Fibroblast of mammary gland (primary cell): Measurements from ENCODE around the gene LARGE1.
"Not testable (repeated sequence)": the region's sequence is repeated elsewhere in the genome, so short reads cannot be mapped to it uniquely, and the experiment has no call there.

Source experiments
- DNase-seq: peaks from one replicate; pipeline ENCODE4 v3.0.0-alpha.2; 2010; ENCODE audit warnings: low read depth
- H3K4me3 ChIP-seq: 2 replicates; pipeline ENCODE4 v1.5.1; 2011; ENCODE audit warnings: low read depth, mild to moderate bottlenecking, low read length, moderate library complexity; ENCODE audit not compliant: control insufficient read depth
- TF ChIP-seq, protein P1 (sequence below): conservative IDR thresholded peaks from 2 replicates; pipeline ENCODE4 v1.5.1; 2011; ENCODE audit warnings: low read depth, low read length, inconsistent platforms; ENCODE audit not compliant: control insufficient read depth, insufficient read depth

LARGE1 gene

DNA sequence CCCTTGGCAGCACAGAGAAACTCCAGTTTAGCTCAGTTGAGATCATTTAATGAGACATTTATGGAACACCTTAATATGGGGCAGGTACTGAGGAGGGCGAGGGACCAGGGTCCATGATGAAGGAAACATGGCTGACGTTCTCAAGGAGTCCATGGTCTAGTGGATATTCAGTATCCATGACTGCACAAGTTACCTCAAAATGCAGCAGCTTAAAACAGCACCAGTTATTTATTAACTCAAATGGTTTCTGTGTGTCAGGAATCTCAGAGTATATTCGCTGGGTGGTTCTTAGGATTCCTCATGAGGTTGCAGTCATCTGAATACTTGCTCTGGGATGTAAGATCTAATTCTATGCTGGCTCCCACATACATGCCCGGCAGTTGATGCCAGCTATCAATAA lies 346.8 kb downstream of the LARGE1 start:
- TF ChIP-seq, protein P1, sequence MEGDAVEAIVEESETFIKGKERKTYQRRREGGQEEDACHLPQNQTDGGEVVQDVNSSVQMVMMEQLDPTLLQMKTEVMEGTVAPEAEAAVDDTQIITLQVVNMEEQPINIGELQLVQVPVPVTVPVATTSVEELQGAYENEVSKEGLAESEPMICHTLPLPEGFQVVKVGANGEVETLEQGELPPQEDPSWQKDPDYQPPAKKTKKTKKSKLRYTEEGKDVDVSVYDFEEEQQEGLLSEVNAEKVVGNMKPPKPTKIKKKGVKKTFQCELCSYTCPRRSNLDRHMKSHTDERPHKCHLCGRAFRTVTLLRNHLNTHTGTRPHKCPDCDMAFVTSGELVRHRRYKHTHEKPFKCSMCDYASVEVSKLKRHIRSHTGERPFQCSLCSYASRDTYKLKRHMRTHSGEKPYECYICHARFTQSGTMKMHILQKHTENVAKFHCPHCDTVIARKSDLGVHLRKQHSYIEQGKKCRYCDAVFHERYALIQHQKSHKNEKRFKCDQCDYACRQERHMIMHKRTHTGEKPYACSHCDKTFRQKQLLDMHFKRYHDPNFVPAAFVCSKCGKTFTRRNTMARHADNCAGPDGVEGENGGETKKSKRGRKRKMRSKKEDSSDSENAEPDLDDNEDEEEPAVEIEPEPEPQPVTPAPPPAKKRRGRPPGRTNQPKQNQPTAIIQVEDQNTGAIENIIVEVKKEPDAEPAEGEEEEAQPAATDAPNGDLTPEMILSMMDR: no peak
- no peak for DNase-seq
- H3K4me3 ChIP-seq: no peak overlapping the region

DNA sequence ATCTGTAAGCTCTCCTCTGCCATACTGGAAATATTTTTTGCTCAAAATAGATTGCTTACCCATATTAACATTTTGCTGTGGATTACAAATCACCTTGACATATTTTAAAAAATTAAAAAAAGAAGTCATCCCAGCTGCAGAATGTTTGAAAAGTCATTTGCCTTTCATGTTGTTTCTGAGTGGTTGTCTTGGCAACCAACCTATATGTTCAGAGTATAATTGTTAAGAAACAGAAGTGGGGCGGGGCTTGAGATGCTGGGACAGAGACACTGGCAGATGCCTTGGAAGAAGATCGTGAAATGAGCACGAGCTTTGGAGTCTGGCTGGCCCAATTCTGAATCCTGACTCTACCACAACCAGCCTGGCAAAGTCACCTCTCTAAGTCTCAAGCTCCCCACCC lies 348.2 kb downstream of the LARGE1 start:
- TF ChIP-seq, protein P1: no peak
- DNase-seq: no peak
- H3K4me3 ChIP-seq: no peak overlapping the region

DNA sequence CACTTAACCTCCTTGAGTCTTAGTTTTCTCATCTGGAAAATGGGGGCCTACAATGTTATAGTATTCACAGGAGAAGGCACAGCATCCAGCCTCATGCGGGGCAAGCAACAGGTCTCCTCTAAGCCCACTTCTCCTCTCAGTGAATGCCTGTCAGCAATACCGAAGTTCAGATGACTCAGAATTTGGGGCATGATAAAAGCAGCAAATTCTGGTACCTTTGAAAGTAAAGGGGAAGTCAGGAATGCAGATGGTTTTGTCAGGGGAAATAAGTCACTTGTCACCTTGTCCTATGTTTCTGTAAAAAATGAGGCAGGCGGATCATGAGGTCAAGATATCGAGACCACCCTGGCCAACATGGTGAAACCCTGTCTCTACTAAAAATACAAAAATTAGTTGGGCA lies 350.2 kb downstream of the LARGE1 start:
- no peak for DNase-seq
- TF ChIP-seq, protein P1: no peak
- H3K4me3 ChIP-seq: no peak overlapping the region

DNA sequence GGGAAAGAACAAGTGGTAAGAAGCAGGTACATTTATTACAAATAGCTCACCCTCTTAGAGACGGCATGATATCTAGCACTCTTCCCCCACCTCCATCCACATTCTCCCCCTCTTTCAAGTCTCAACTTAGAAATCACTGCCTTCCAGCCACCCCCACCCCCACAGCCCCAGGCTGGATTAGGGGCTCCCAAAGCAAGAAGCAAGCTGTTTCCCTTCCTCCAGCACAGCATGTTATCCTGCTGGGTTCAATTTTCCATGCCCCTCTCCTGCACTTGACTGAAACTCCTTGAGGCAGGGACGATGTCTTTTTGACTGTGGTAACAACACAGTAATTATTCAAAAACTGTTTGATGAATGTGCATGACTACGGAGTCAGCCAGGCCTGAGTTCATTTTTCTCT lies 350.7 kb downstream of the LARGE1 start:
- DNase-seq: no peak
- TF ChIP-seq, protein P1: no peak
- H3K4me3 ChIP-seq: no peak overlapping the region

DNA sequence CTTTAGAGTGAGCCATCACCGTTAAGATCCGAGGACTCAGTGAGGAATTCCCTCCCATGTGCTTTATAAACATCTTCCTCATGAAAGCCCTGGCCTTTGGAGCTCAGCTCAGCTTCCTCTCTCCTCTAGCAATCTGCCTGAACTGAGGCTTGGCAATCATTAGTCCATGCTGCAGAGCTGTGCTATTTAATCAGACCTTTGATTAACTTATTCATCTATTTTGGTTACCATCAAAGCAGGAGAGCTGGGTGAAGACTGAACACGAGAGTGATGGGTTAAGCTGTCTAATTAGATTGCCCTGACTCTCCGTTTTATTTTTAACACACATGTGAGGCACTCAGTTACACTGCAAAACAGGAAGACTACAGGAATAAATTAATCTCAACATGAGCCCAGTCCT lies 351.3 kb downstream of the LARGE1 start:
- DNase-seq: no peak
- TF ChIP-seq, protein P1: no peak
- H3K4me3 ChIP-seq: no peak overlapping the region

DNA sequence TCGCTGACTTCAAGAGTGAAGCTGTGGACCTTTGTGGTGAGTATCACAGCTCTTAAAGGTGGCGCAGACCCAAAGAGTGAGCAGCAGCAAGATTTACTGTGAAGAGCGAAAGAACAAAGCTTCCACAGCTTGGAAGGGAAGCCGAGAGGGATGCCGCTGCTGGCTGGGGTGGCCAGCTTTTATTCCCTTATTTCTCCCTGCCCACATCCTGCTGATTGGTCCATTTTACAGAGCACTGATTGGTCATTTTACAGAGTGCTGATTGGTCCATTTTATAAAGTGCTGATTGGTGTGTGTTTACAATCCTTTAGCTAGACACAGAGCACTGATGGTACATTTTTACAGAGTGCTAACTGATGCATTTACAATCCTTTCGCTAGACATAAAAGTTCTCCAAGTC lies 353.8 kb downstream of the LARGE1 start:
- not testable (repeated sequence) for H3K4me3 ChIP-seq, DNase-seq

DNA sequence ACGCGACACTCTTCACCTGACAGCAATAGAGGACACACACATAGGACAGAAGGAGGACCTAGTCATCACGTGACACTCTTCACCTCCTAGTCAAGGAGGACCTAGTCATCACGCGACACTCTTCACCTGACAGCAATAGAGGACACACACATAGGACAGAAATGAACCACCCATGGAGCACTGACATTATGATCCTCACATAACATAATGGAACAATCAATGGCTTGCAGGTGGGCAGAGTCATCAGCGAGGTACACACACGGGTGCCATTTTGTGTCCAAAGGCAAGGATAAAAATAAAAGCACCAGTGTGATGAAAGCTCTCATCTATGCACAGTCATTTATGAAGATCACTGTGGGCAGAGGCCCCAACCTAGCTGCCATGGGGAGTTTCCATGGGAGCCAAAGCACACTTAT lies 354.7 kb downstream of the LARGE1 start:
- TF ChIP-seq, protein P1: no peak
- no peak for DNase-seq
- no peak overlapping the region for H3K4me3 ChIP-seq

DNA sequence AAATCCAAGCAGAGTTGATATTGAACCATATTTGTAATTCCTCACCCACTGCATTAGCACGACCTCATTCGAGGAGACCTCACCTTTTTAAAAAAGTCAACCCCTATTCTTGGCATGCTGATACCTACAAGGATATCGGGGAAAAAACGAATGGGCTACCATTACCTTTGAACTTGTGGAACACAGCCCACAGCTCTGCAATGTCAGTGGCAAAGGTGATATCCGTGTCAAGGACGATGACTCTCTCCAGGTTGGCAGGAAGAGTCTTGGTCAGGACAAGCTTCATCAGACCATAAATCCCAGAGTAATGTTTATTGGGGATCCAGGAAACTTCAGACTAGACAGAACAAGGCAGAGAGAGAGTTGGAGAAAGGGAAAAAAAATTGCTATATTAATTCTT lies 355.6 kb downstream of the LARGE1 start:
- no peak for DNase-seq
- no peak overlapping the region for H3K4me3 ChIP-seq
- TF ChIP-seq, protein P1: no peak
